KMS-11 (cell line): ENCODE measurements around the gene LTBP2.

ENCODE experiments used
- H2AFZ ChIP-seq: fragments of 200-600 bp; sonication (generic); 2 replicates; pipeline ENCODE4 v1.6.1; 2016; ENCODE audit warnings: antibody characterized with exemption, mixed run types, low read depth
- H3K27ac ChIP-seq: fragments of 200-600 bp; sonication (generic); 2 replicates; pipeline ENCODE4 v1.6.1; 2016; ENCODE audit warnings: mild to moderate bottlenecking, mixed run types
- H3K27me3 ChIP-seq: fragments of 200-600 bp; sonication (generic); 2 replicates; pipeline ENCODE4 v1.6.1; 2017; ENCODE audit warnings: mild to moderate bottlenecking, low read depth, mixed run types, moderate library complexity; ENCODE audit not compliant: insufficient read depth
- H3K36me3 ChIP-seq: fragments of 200-600 bp; sonication (generic); 2 replicates; pipeline ENCODE4 v1.6.1; 2017; ENCODE audit warnings: mild to moderate bottlenecking, mixed run types; ENCODE audit not compliant: insufficient read depth
- H3K4me1 ChIP-seq: fragments of 200-600 bp; sonication (generic); 2 replicates; pipeline ENCODE4 v1.6.1; 2016; ENCODE audit warnings: mild to moderate bottlenecking, low read depth, mixed run types; ENCODE audit not compliant: poor library complexity, severe bottlenecking
- H3K4me2 ChIP-seq: fragments of 200-600 bp; sonication (generic); 2 replicates; pipeline ENCODE4 v1.7.0; 2016; ENCODE audit warnings: mild to moderate bottlenecking, mixed run types
- H3K4me3 ChIP-seq: fragments of 200-600 bp; sonication (generic); IDR thresholded peaks from 2 replicates; pipeline ENCODE4 v1.6.1; 2017; ENCODE audit warnings: low read depth, low read length, mixed read lengths; ENCODE audit not compliant: insufficient read depth
- H3K79me2 ChIP-seq: fragments of 200-600 bp; sonication (generic); 2 replicates; pipeline ENCODE4 v1.6.1; 2016; ENCODE audit warnings: low read depth, mixed run types; ENCODE audit not compliant: insufficient read depth
- H3K9ac ChIP-seq: fragments of 200-600 bp; sonication (generic); 2 replicates; pipeline ENCODE4 v1.6.1; 2016; ENCODE audit warnings: mild to moderate bottlenecking, mixed run types
- H4K20me1 ChIP-seq: fragments of 200-600 bp; sonication (generic); 2 replicates; pipeline ENCODE4 v1.6.1; 2016; ENCODE audit warnings: mild to moderate bottlenecking, mixed run types; ENCODE audit not compliant: insufficient read depth
- TF ChIP-seq, protein P1 (sequence below): fragments of 200-600 bp; sonication (generic); conservative IDR thresholded peaks from 2 replicates; pipeline ENCODE4 v1.6.1; 2017; ENCODE audit warnings: low read depth, mild to moderate bottlenecking, antibody characterized with exemption, low read length, moderate library complexity, mixed read lengths

Gene LTBP2

DNA sequence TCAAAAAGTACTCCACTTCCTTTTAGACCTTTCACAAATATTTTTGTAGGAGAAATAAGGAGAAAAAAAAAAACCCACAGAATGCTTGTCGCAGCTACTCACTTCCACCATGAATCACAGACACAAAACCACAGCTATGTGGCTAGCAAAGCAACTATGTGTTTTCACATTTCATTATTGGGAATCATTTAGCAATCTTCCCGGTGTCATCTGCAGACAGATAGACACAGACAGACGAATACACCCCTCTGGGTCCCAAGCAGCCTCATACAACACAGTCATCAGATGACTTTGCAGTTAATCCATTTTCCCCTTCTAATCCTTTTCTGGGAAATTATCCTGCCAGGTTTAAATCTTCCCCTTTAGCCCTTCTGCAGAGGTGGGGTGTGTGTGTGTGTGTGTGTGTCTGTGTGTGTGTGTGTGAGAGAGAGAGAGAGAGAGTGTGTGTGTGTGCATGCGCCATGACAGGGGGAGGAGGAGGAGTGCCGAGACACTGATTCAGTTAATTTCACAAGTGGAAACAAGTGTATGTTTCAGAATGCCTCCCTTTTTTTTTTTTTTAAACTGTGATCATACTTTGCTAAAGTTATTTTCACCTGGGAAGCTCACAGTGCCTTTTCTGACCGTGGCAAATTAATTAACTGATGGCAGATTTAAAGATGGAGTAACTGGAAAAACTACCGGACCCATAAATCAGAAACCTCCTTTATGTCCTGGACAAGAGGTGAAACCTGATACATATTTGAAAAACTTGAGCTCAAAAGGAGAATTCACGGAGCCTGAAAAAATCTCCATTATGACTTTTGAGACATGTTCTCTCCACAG lies 39.9 kb downstream of the LTBP2 start:
- H3K4me2 ChIP-seq: peak overlapping the region; percentile 39; the same call in 1 of the 2 replicates
- peaks cover 14% of the 10 kb centered on the region for H3K4me1 ChIP-seq
- H3K9ac ChIP-seq: peak overlapping the region; percentile 35; the same call in 1 of the 2 replicates

GRCh38 chr14:74571441-74571841 lies 40.6 kb downstream of the LTBP2 start:
- TF ChIP-seq, protein P1, sequence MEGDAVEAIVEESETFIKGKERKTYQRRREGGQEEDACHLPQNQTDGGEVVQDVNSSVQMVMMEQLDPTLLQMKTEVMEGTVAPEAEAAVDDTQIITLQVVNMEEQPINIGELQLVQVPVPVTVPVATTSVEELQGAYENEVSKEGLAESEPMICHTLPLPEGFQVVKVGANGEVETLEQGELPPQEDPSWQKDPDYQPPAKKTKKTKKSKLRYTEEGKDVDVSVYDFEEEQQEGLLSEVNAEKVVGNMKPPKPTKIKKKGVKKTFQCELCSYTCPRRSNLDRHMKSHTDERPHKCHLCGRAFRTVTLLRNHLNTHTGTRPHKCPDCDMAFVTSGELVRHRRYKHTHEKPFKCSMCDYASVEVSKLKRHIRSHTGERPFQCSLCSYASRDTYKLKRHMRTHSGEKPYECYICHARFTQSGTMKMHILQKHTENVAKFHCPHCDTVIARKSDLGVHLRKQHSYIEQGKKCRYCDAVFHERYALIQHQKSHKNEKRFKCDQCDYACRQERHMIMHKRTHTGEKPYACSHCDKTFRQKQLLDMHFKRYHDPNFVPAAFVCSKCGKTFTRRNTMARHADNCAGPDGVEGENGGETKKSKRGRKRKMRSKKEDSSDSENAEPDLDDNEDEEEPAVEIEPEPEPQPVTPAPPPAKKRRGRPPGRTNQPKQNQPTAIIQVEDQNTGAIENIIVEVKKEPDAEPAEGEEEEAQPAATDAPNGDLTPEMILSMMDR: no peak
- H3K79me2 ChIP-seq: no peaks in the 10 kb centered on the region
- H2AFZ ChIP-seq: no peak overlapping the region; the same call in 1 of the 2 replicates
- peaks cover 14% of the 10 kb centered on the region for H3K4me1 ChIP-seq
- H4K20me1 ChIP-seq: no peaks in the 10 kb centered on the region
- H3K9ac ChIP-seq: no peak overlapping the region; the same call in 1 of the 2 replicates
- no peak overlapping the region for H3K4me2 ChIP-seq
- H3K36me3 ChIP-seq: no peaks in the 10 kb centered on the region
- H3K27me3 ChIP-seq: no peaks in the 10 kb centered on the region
- no peak overlapping the region for H3K4me3 ChIP-seq
- H3K27ac ChIP-seq: no peak overlapping the region; the same call in 1 of the 2 replicates

More for the DNA sequence above, 39.9 kb downstream of the LTBP2 start:
- H3K27me3 ChIP-seq: no peaks in the 10 kb centered on the region
- H3K79me2 ChIP-seq: no peaks in the 10 kb centered on the region
- peak overlapping the region; percentile 22; the same call in 1 of the 2 replicates for H3K27ac ChIP-seq
- TF ChIP-seq, protein P1: no peak
- H3K36me3 ChIP-seq: no peaks in the 10 kb centered on the region
- no peaks in the 10 kb centered on the region for H4K20me1 ChIP-seq
- peak overlapping the region; percentile 52; the same call in 1 of the 2 replicates for H2AFZ ChIP-seq
- no peak overlapping the region for H3K4me3 ChIP-seq

DNA sequence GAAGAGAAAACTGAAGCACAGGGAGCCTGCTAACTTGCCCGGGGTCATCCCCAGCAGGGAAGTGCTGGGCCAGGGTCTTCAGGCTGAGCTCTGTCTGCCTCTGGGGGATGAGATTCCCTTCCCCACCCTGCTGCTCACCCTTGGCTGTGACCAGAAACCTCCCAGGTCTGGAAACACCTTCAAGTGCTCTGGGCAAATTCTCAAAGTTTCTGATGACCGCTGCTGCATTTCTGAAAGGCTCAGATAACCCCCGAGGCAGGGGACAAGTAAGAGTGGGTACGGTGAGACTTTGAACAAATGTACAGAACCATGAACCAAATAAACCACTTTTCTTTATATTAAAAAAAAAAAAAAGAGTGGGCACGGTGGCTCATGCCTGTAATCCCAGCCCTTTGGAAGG lies 41.3 kb downstream of the LTBP2 start:
- H3K4me2 ChIP-seq: no peak overlapping the region
- H4K20me1 ChIP-seq: no peaks in the 10 kb centered on the region
- H3K36me3 ChIP-seq: no peaks in the 10 kb centered on the region
- H3K27me3 ChIP-seq: no peaks in the 10 kb centered on the region
- no peaks in the 10 kb centered on the region for H3K79me2 ChIP-seq
- H3K9ac ChIP-seq: no peak overlapping the region
- H3K4me1 ChIP-seq: peaks cover 14% of the 10 kb centered on the region
- no peak overlapping the region for H3K4me3 ChIP-seq
- H3K27ac ChIP-seq: no peak overlapping the region
- TF ChIP-seq, protein P1: no peak
- H2AFZ ChIP-seq: no peak overlapping the region

- Histone ChIP-seq H3K9ac (no peak overlapping the region), H3K4me1 (peaks cover 14% of the 10 kb centered on the region), H3K4me3 (no peak overlapping the region), H3K79me2 (no peaks in the 10 kb centered on the region), H3K4me2 (no peak overlapping the region), H2AFZ (no peak overlapping the region), H4K20me1 (no peaks in the 10 kb centered on the region), H3K27ac (no peak overlapping the region), H3K27me3 (no peaks in the 10 kb centered on the region), H3K36me3 (no peaks in the 10 kb centered on the region)
- TF ChIP-seq, protein P1: no peak
Observed at GRCh38 chr14:74569806-74570591, 42.0 kb downstream of the LTBP2 start.
